IMR-90 (cell line): ENCODE measurements around the gene MAT2B.

ENCODE experiments used
- CEBPB ChIP-seq: IDR thresholded peaks from 2 replicates; pipeline ENCODE4 v1.6.1; 2012; ENCODE audit warnings: low read depth, low read length, improper control_type of control experiment
- CTCF ChIP-seq: conservative IDR thresholded peaks from 2 replicates; pipeline ENCODE4 v1.5.1; 2012; ENCODE audit warnings: mild to moderate bottlenecking, low read depth, low read length, improper control_type of control experiment
- ELK1 ChIP-seq: fragments of 150-350 bp; IDR thresholded peaks from 2 replicates; pipeline ENCODE4 v1.6.1; 2016; ENCODE audit warnings: low read depth, mild to moderate bottlenecking, low read length, moderate library complexity, borderline replicate concordance
- POLR2A ChIP-seq: IDR thresholded peaks from 2 replicates; pipeline ENCODE4 v1.6.1; 2012; ENCODE audit warnings: mild to moderate bottlenecking, low read depth, low read length
- RAD21 ChIP-seq: IDR thresholded peaks from 2 replicates; pipeline ENCODE4 v1.6.1; 2012; ENCODE audit warnings: low read length, improper control_type of control experiment
- RFX5 ChIP-seq: IDR thresholded peaks from 2 replicates; pipeline ENCODE4 v1.8.0; 2012; ENCODE audit warnings: low read depth, mild to moderate bottlenecking, low read length, moderate library complexity
- SMC3 ChIP-seq: fragments of 150-350 bp; IDR thresholded peaks from 2 replicates; pipeline ENCODE4 v1.6.1; 2016; ENCODE audit warnings: low read depth, mild to moderate bottlenecking, antibody characterized with exemption, low read length, moderate library complexity

GRCh38 chr5:163563112-163563511 lies 57.7 kb downstream of the MAT2B start:
- TF ChIP-seq CTCF (no peak), RAD21 (no peak), RFX5 (no peak), CEBPB (no peak), ELK1 (no peak), POLR2A (no peak), SMC3 (no peak)
